Astrocyte (in vitro differentiated cells and primary cell): ENCODE data around the gene SMIM23.

ENCODE experiments used
- CTCF ChIP-seq: IDR thresholded peaks from 2 replicates; pipeline ENCODE4 v1.5.1; 2011; ENCODE audit warnings: low read depth, mild to moderate bottlenecking, inconsistent platforms, low read length, moderate library complexity; ENCODE audit not compliant: insufficient read depth
- EZH2 ChIP-seq: IDR thresholded peaks from 2 replicates; pipeline ENCODE4 v1.6.1; 2012; ENCODE audit warnings: mild to moderate bottlenecking, low read length, inconsistent platforms; ENCODE audit not compliant: insufficient read depth

- no peak for TF ChIP-seq CTCF
- no peak for TF ChIP-seq EZH2
Measured at GRCh38 chr5:171739271-171739670, 46.3 kb upstream of the SMIM23 start.
